AML-193 (cell line): ENCODE data around the gene CDKN1B.
A peak's percentile ranks its signal among the peaks of the same experiment; 100 is the strongest.

Experiments used
- DNase-seq, 2 experiments: peaks; one replicate each; lab custom pipeline; 2025; lab: John Stamatoyannopoulos, UW

The CDKN1B gene

DNA sequence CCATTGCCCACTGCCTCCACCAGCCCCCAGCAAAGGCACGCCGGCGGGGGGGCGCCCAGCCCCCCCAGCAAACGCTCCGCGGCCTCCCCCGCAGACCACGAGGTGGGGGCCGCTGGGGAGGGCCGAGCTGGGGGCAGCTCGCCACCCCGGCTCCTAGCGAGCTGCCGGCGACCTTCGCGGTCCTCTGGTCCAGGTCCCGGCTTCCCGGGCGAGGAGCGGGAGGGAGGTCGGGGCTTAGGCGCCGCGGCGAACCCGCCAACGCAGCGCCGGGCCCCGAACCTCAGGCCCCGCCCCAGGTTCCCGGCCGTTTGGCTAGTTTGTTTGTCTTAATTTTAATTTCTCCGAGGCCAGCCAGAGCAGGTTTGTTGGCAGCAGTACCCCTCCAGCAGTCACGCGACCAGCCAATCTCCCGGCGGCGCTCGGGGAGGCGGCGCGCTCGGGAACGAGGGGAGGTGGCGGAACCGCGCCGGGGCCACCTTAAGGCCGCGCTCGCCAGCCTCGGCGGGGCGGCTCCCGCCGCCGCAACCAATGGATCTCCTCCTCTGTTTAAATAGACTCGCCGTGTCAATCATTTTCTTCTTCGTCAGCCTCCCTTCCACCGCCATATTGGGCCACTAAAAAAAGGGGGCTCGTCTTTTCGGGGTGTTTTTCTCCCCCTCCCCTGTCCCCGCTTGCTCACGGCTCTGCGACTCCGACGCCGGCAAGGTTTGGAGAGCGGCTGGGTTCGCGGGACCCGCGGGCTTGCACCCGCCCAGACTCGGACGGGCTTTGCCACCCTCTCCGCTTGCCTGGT is at the start of gene CDKN1B:
CDKN1B (plus strand) TSS at position 576 of the 793 bp plus-strand sequence. CDS start 472 bp downstream, outside the sequence.
- DNase-seq, result peak; percentile 86 to 93

- no peak for DNase-seq
Measured at GRCh38 chr12:12668005-12668404, 49.2 kb upstream of the CDKN1B start.

GRCh38 chr12:12669020-12669419 is 48.1 kb upstream of the CDKN1B start:
- no peak for DNase-seq

GRCh38 chr12:12671850-12672660 is 45.1 kb upstream of the CDKN1B start:
- no peak for DNase-seq

DNA sequence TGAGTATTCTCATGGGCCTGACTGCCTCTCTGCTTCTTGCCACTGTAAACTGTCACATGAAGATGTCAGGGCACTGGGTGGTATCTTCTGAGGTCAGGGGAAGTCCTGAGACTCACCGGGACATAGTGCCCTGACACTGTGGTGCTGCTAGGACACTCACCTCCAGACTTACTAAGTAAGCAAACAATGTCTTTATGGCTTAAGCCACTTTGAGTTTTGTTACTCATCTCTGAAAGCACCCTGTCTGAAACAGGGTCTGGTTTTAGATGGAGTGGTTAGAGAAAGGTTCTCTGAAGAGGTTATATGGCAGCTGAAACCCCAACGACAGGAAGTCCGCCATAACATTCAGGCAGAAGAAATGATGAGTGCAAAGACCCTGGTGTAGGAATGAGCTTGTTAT is 43.9 kb upstream of the CDKN1B start:
- no peak for DNase-seq

- no peak for DNase-seq
Measured at GRCh38 chr12:12676605-12677004, 40.6 kb upstream of the CDKN1B start.

GRCh38 chr12:12681061-12681765 is 36.0 kb upstream of the CDKN1B start:
- DNase-seq, result no peak

DNA sequence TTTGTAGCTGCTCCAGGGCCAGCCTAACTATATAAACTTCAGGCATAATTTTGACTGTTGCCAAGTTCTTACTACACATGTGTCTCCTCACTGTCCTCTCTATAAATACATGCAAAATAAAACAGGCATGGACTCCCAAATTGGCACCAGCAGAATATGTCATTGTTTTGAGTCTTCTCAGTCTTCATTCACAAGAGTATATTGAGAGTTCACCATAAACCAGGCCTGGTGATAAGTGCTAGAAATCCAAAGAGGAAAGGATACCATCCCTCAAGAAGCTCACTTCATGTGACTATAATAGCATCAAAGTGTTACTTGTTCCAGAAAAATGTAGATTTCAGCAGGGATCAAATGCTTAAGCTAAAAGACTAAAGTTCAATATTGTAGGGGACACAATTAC is 34.9 kb upstream of the CDKN1B start:
- DNase-seq, result no peak

- no peak for DNase-seq
Measured at GRCh38 chr12:12683136-12683697, 34.0 kb upstream of the CDKN1B start.

DNA sequence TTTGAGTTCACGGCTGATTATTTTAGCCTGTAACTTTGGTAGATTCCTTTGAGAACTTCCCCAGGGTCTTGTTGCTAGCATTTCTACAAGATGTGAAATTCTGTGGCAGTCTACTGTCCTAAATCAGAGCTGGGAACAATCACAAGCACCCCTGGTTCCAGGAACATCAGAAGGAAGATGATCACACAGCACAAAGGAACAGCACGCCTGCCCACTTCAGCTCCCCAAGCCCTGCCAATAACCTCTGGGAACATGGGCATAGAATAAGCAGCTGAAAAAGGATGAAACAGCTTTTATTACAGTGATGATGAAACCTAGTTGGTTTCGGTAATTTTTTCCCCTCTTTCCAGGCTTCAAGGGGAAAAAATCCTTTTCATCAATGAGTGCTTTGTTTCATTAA is 33.4 kb upstream of the CDKN1B start:
- DNase-seq, result no peak

DNA sequence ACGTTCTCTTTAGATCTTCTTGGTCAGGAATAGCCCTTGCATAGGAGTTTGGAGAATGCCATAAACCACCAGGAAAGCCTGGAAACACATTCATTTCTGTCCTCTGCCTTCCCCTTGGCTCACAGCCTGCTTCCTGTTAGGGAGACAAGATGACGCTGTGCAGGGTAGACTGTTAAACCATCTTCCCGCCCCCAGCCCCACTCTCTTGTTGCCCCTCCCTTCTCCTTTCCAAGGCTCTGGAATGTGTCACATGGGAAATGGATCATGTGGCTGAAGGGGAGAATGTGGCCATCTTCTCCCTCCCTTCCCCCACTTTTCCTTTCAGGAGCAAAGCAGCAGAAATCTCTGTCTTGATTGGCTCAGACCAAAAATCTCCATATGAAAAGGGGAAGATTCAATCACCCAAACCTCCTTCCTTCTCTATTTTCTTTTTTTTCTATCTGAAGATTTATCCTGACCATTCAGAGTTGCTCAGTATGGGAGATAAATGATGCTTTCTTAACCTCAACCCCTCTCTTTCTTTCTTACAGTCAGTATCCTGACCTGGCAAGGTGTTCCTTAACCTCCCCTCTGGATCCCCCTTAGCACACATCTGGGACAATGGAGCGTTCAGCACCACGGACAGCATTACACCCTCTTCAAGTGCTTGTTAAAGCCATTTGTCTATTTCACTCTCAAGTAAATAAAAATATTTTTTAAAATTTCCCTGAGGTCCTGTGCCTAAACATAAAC is 32.6 kb upstream of the CDKN1B start:
- DNase-seq, result peak in 1 of 2 experiments; percentile 34

DNA sequence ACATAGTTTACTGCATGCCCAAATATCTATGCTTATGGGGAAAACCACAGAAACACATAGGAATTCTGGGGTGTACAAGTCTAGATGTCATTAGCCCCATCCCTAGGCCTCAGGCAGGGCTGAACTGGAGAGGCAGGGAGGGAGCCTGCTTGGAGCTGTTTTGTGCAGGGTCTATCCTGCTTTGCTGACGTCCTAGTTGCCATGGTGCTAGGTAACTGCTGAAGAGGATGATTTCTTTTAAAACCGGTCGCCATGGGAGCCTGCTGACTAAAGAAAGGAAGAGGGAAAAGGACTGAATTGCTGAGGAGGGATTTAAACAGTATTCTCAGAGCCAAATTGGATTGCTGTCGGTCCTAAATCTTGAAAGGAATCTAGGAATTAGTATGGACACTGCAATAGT is 31.9 kb upstream of the CDKN1B start:
- DNase-seq, result no peak

DNA sequence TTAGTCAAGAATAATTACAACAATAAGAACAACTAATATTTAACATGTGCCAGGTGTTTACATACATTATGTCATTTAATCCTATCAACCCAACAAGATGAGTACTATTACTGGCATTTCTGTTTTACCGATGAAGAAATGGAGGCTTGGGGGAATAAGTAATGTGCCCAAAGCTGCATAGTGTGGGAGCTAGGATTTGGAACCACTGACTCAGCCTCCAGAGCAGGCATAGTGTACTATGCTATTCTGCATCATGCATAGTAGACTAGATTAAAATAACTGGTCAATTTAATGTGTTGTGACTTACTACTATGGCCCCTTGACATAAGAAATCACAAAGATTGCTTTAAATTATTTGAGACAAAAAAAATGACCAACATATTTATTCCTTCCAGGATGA is 30.7 kb upstream of the CDKN1B start:
- no peak for DNase-seq

GRCh38 chr12:12686925-12687324 is 30.2 kb upstream of the CDKN1B start:
- no peak for DNase-seq

GRCh38 chr12:12689647-12690300 is 27.4 kb upstream of the CDKN1B start:
- DNase-seq, result no peak

DNA sequence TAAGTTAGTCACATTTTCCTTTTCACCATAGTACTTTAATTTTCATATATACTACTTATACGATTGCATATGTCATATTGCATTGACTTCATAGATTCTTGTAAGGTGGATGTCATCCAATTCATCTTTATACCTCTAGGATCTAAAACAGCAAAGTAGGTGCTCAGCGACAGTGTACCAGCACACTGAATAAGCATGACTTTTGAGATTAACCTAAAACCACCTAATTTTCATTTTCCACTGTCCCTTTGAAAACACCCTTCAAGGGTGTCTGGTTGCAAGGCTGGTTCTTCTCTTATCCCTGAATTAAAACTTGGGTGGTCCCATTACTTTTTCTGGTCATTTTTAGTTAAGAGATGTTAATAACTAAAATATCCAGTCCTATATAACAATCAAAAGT is 25.6 kb upstream of the CDKN1B start:
- no peak for DNase-seq

DNA sequence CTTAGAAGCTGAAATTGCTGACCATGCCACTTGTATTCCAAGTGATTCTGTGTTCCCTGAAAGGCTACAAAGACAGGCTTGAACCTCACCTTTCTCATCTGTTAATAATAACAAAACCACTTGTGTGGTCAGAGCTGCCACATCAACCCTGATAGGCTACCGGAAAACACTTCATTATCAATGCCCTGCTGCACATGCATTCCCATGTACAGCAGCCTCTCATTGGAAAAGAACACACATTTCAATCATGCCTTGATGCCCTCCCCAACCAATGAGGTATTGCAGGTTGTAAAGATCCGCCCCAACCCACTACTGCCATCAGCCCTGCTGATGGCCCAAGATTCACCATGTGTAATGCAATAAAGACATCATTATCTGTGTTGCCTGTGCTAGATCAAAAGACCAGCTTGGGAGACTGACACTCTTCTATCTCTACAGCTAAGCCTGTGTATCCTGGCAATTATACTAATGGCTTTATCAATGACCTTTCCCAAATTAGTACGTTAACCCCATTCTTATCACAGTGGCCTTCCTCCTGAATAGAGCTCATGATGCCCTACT is 24.0 kb upstream of the CDKN1B start:
- no peak for DNase-seq

- peak; percentile 83 to 84 for DNase-seq
Measured at GRCh38 chr12:12696562-12697383, 20.4 kb upstream of the CDKN1B start.

DNA sequence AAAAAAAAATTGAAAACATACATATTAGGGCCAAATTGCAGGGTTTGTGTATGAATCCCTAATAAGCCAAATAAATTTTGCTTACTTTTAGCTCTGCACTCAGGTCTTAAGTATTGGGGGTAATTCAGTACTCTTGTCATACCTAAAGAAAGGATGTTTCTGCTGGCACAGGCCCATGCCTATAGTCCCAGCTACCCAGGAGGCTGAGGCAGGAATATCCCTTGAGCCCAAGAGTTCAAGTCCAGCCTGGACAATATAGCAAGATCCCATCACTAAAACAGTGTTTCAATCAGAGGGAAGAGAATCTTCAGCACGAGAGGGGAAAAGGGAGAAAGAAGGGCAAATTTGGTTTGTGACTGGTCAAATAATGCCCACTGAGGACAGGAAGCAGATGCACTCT is 17.8 kb upstream of the CDKN1B start:
- no peak for DNase-seq

- DNase-seq, result peak in 1 of 2 experiments; percentile 18
Measured at GRCh38 chr12:12700254-12700653, 16.9 kb upstream of the CDKN1B start.
